H1 (cell line): ENCODE data around the gene SHROOM3.

Experiments used
- CTCF ChIP-seq, 3 experiments: IDR thresholded peaks; 1 replicate in 2 of 3; 2 replicates in 1 of 3; pipeline versions ENCODE4 v1.5.1 to v1.6.1; 2011; ENCODE audit warnings: low read length in 3 of 3, mild to moderate bottlenecking in 3 of 3, inconsistent platforms in 2 of 3, low read depth in 1 of 3, moderate library complexity in 1 of 3; ENCODE audit not compliant: insufficient read depth in 1 of 3; ENCODE audit errors: control extremely low read depth in 1 of 3
- POLR2A ChIP-seq, 2 experiments: IDR thresholded peaks; 1 replicate in 1 of 2; 2 replicates in 1 of 2; pipeline ENCODE4 v1.6.1; 2011; ENCODE audit warnings: low read depth in 2 of 2, low read length in 2 of 2, mild to moderate bottlenecking in 2 of 2; ENCODE audit errors: control extremely low read depth in 1 of 2
- RBBP5 ChIP-seq: IDR thresholded peaks from 2 replicates; pipeline ENCODE4 v1.7.1; 2012; ENCODE audit warnings: low read depth, mild to moderate bottlenecking, inconsistent platforms, low read length, moderate library complexity, borderline replicate concordance
- SP1 ChIP-seq: IDR thresholded peaks from 2 replicates; pipeline ENCODE4 v1.6.1; 2011; ENCODE audit warnings: low read depth, low read length
- TAF7 ChIP-seq: optimal IDR thresholded peaks from 2 replicates; pipeline ENCODE3; 2011; ENCODE audit warnings: low read depth, mild to moderate bottlenecking, inconsistent platforms, low read length, moderate library complexity, borderline replicate concordance

- no peak for TF ChIP-seq SP1
- TF ChIP-seq POLR2A (IDR thresholded peaks at IDR 0.05; ENCODE audit: control extremely low read depth in 1 of 2, low read depth in 2 of 2, low read length in 2 of 2) = no peak
- no peak for TF ChIP-seq RBBP5
- no peak for TF ChIP-seq TAF7
- no peak for TF ChIP-seq CTCF (IDR thresholded peaks at IDR 0.05; ENCODE audit: control extremely low read depth in 1 of 3, insufficient read depth in 1 of 3, low read depth in 1 of 3, low read length in 3 of 3)
Measured at GRCh38 chr4:76811604-76812412, 376.8 kb downstream of the SHROOM3 start.
